ENCODE results near the gene MYOD1.

DNA sequence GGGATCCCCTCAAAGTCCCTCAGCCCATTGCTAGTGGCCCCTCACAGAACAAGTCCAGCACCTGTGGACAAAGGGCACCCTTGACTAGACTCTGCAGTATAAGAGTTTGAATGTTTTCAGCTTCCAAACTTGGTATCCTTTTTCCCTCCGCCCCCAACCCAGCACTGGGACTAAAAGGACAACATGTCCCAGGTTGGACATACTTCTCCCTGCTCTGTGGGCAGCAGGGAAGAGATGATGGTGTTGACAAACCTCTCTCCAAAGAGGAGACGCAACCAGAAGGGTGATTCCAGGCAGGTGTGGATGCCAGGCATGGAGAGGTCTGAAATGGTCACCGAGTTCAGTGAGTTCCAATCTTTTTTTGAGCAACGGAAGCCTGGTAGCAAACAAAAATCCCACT is 4.5 kb upstream of the MYOD1 start:
- TF ChIP-seq, protein P1, sequence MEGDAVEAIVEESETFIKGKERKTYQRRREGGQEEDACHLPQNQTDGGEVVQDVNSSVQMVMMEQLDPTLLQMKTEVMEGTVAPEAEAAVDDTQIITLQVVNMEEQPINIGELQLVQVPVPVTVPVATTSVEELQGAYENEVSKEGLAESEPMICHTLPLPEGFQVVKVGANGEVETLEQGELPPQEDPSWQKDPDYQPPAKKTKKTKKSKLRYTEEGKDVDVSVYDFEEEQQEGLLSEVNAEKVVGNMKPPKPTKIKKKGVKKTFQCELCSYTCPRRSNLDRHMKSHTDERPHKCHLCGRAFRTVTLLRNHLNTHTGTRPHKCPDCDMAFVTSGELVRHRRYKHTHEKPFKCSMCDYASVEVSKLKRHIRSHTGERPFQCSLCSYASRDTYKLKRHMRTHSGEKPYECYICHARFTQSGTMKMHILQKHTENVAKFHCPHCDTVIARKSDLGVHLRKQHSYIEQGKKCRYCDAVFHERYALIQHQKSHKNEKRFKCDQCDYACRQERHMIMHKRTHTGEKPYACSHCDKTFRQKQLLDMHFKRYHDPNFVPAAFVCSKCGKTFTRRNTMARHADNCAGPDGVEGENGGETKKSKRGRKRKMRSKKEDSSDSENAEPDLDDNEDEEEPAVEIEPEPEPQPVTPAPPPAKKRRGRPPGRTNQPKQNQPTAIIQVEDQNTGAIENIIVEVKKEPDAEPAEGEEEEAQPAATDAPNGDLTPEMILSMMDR (IDR thresholded peaks at IDR 0.05), result no peak
- TF ChIP-seq POLR2AphosphoS5 (IDR thresholded peaks at IDR 0.05), result no peak
- no peak for TF ChIP-seq POLR2A (IDR thresholded peaks at IDR 0.05)
- TF ChIP-seq EP300 (IDR thresholded peaks at IDR 0.05), result no peak

Measured in gastroesophageal sphincter (tissue), 3 donors.